OCI-LY7 (cell line): ENCODE measurements around the gene RRP36. TPM values are rescaled to one million over a fixed set of nuclear protein-coding genes. Genes with fewer than 3 reads are reported as not detected.

Experiments used
- BruUV-seq: library from RNA; stranded (reverse); fragments of 400-500 nt; replicated peaks from 2 replicates; lab custom pipeline; 2021; lab: Mats Ljungman, UMichigan
- CTCF ChIA-PET: fragments of 300-600 bp; sonication (Branson Sonifier 250); formaldehyde crosslinking; loops from one replicate; lab custom pipeline; 2022; ENCODE audit warnings: antibody characterized with exemption; ENCODE audit not compliant: unreplicated experiment; lab: Charles Lee
- POLR2A ChIA-PET: fragments of 300-600 bp; sonication (Branson Sonifier 250); formaldehyde crosslinking; loops from one replicate; lab custom pipeline; 2022; ENCODE audit warnings: antibody characterized with exemption; lab: Charles Lee
- DNase-seq: peaks from one replicate; pipeline ENCODE4 v3.0.0-alpha.2; 2015; ENCODE audit warnings: low spot score
- H2AFZ ChIP-seq: fragments of 200-600 bp; sonication (generic), shearing (Covaris generic); 2 replicates; pipeline ENCODE4 v1.6.1; 2014; ENCODE audit warnings: mild to moderate bottlenecking, antibody characterized with exemption, low read length, moderate library complexity
- H3K27ac ChIP-seq: fragments of 200-600 bp; sonication (generic); 2 replicates; pipeline ENCODE4 v1.5.1; 2014; ENCODE audit warnings: mixed run types, low read depth, mild to moderate bottlenecking, moderate library complexity, low read length, inconsistent platforms; ENCODE audit not compliant: poor library complexity, severe bottlenecking
- H3K36me3 ChIP-seq: fragments of 200-600 bp; sonication (generic); 2 replicates; pipeline ENCODE4 v1.6.1; 2014; ENCODE audit warnings: mild to moderate bottlenecking, antibody characterized with exemption, low read length, moderate library complexity, mixed read lengths; ENCODE audit not compliant: insufficient read depth
- H3K4me1 ChIP-seq: fragments of 200-600 bp; sonication (generic); 2 replicates; pipeline ENCODE4 v1.5.1; 2014; ENCODE audit warnings: mild to moderate bottlenecking, low read length; ENCODE audit not compliant: insufficient read depth, poor library complexity, severe bottlenecking
- H3K4me2 ChIP-seq: fragments of 200-600 bp; sonication (generic); 2 replicates; pipeline ENCODE4 v1.6.1; 2014; ENCODE audit warnings: mild to moderate bottlenecking, low read length
- H3K4me3 ChIP-seq: fragments of 200-600 bp; sonication (generic); 2 replicates; pipeline ENCODE4 v1.5.1; 2014; ENCODE audit warnings: mild to moderate bottlenecking, low read depth, low read length; ENCODE audit not compliant: poor library complexity, severe bottlenecking
- H3K79me2 ChIP-seq: fragments of 200-600 bp; sonication (generic); 2 replicates; pipeline ENCODE4 v1.6.1; 2016; ENCODE audit warnings: low read depth, mild to moderate bottlenecking, low read length, moderate library complexity, mixed read lengths; ENCODE audit not compliant: insufficient read depth
- H3K9me2 ChIP-seq: fragments of 200-600 bp; sonication (generic); 2 replicates; pipeline ENCODE4 v1.6.1; 2016; ENCODE audit warnings: mild to moderate bottlenecking, low read length, mixed read lengths; ENCODE audit not compliant: insufficient read depth
- H3K9me3 ChIP-seq: fragments of 200-600 bp; sonication (generic); 2 replicates; pipeline ENCODE4 v1.6.1; 2014; ENCODE audit warnings: mild to moderate bottlenecking, mixed run types, low read length, mixed read lengths
- H4K20me1 ChIP-seq: fragments of 200-600 bp; sonication (generic); 2 replicates; pipeline ENCODE4 v1.6.1; 2014; ENCODE audit warnings: mild to moderate bottlenecking, antibody characterized with exemption, low read length, moderate library complexity, mixed read lengths; ENCODE audit not compliant: insufficient read depth
- EZH2phosphoT487 ChIP-seq: fragments of 200-600 bp; sonication (generic); IDR thresholded peaks from 2 replicates; pipeline ENCODE4 v1.6.1; 2018; ENCODE audit warnings: low read depth, borderline replicate concordance, mild to moderate bottlenecking, mixed run types, antibody characterized with exemption, low read length, moderate library complexity, mixed read lengths
- intact Hi-C: fragments of 100-400 bp; cut with micrococcal nuclease; formaldehyde crosslinking; loops from one replicate; pipeline ENCODE4 v1.10.0; 2022; ENCODE audit not compliant: unreplicated experiment
- total RNA-seq, 2 experiments: library from RNA; depleted of rRNA in 1 of 2; stranded (reverse); fragments of >200 nt in 1 of 2; shearing (Covaris generic) in 1 of 2; gene quantifications; 2 replicates each; pipeline ENCODE4 v1.2.3, GENCODE V29; 2014 to 2022
- TF ChIP-seq, protein P1 (sequence below): fragments of 200-600 bp; sonication (generic); conservative IDR thresholded peaks from 2 replicates; pipeline ENCODE4 v1.5.1; 2014; ENCODE audit warnings: mild to moderate bottlenecking, antibody characterized with exemption, low read length, moderate library complexity, mixed read lengths

Gene RRP36
- total RNA-seq, 2 experiments from 2014 or later, result 61.1 to 75.9 TPM

DNA sequence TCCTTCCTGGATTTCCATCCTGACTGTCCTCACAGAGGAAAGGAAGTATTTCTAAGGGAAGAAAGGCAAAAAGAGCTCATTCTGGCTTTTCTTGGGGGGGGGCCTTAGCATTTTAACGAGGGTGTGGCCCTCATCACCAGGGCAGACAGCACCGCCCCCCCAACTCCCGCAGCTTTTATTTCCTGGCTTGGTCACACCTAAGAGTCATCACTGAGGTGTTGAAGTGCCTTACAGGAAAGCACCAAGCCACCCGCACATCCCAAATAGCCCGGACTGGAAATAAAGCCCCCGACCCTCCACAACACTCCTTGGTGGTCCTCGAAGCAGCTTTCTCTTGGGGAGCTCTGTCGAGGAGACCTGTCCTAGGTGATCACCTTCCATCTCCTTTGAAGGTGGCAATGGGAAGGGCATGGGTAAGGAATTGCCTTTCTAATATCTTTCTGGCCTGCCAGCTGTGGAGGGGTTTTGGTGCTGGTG, 55.9 kb downstream of the RRP36 start:
- peaks cover 6% of the 10 kb centered on the region; the same call in 1 of the 2 replicates for H3K79me2 ChIP-seq
- CTCF ChIA-PET, result no interaction called here
- H3K9me2 ChIP-seq, result no peaks in the 10 kb centered on the region
- H3K4me2 ChIP-seq, result peak overlapping the region; percentile 94
- TF ChIP-seq EZH2phosphoT487, result no peak
- TF ChIP-seq, protein P1, sequence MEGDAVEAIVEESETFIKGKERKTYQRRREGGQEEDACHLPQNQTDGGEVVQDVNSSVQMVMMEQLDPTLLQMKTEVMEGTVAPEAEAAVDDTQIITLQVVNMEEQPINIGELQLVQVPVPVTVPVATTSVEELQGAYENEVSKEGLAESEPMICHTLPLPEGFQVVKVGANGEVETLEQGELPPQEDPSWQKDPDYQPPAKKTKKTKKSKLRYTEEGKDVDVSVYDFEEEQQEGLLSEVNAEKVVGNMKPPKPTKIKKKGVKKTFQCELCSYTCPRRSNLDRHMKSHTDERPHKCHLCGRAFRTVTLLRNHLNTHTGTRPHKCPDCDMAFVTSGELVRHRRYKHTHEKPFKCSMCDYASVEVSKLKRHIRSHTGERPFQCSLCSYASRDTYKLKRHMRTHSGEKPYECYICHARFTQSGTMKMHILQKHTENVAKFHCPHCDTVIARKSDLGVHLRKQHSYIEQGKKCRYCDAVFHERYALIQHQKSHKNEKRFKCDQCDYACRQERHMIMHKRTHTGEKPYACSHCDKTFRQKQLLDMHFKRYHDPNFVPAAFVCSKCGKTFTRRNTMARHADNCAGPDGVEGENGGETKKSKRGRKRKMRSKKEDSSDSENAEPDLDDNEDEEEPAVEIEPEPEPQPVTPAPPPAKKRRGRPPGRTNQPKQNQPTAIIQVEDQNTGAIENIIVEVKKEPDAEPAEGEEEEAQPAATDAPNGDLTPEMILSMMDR, result no peak
- H3K36me3 ChIP-seq, result no peaks in the 10 kb centered on the region
- BruUV-seq, result no TSS peak
- no peak overlapping the region for H3K27ac ChIP-seq
- no peak for DNase-seq
- peak overlapping the region; percentile 57; the same call in 1 of the 2 replicates for H2AFZ ChIP-seq
- no peaks in the 10 kb centered on the region for H3K9me3 ChIP-seq
- intact Hi-C loops, result loop anchor here (10.0 kb wide), 1 partner anchor 427 kb away; no protein-coding TSS in a partner anchor
- POLR2A ChIA-PET, result interaction anchor here (1.8 kb wide), 1 partner anchor 18 kb away, joined by 6 read pairs; the partner anchor contains the start of genes KLC4 and MRPL2
- H4K20me1 ChIP-seq, result 0 out of 2 replicates have a peak, but pooled peaks cover 5% of the 10 kb centered on the region
- H3K4me1 ChIP-seq, result peaks cover 22% of the 10 kb centered on the region
- peak overlapping the region; percentile 98 for H3K4me3 ChIP-seq

- ChIA-PET POLR2A (no interaction called here), CTCF (no interaction called here)
These were observed 56.6 kb downstream of the RRP36 start for GRCh38 chr6:43077981-43078511.

More at GRCh38 chr6:43077981-43078511, 56.6 kb downstream of the RRP36 start:
- H4K20me1 ChIP-seq, result 0 out of 2 replicates have a peak, but pooled peaks cover 5% of the 10 kb centered on the region
- H3K27ac ChIP-seq, result no peak overlapping the region
- H3K9me3 ChIP-seq, result no peaks in the 10 kb centered on the region
- H2AFZ ChIP-seq, result no peak overlapping the region
- TF ChIP-seq, protein P1, result no peak
- no peak for TF ChIP-seq EZH2phosphoT487
- peaks cover 21% of the 10 kb centered on the region for H3K4me1 ChIP-seq
- TSS peak; percentile 39 for BruUV-seq
- intact Hi-C loops, result loop anchor here (10.0 kb wide), 1 partner anchor 427 kb away; no protein-coding TSS in a partner anchor
- peak overlapping the region; percentile 94 for H3K4me2 ChIP-seq
- no peaks in the 10 kb centered on the region for H3K36me3 ChIP-seq
- no peaks in the 10 kb centered on the region for H3K9me2 ChIP-seq
- peaks cover 6% of the 10 kb centered on the region; the same call in 1 of the 2 replicates for H3K79me2 ChIP-seq
- H3K4me3 ChIP-seq, result peak overlapping the region; percentile 98
- DNase-seq, result no peak
